Loucy (cell line): Measurements from ENCODE around the gene ADAMTS15.

Experiments
- H2AFZ ChIP-seq: fragments of 200-600 bp; sonication (generic); 2 replicates; pipeline ENCODE4 v1.6.0; 2016; ENCODE audit warnings: antibody characterized with exemption, mild to moderate bottlenecking, low read length, moderate library complexity
- H3F3A ChIP-seq: fragments of 200-600 bp; 2 replicates; pipeline ENCODE4 v1.6.0; 2016; ENCODE audit warnings: antibody characterized with exemption, low read depth, mild to moderate bottlenecking
- H3K27me3 ChIP-seq: fragments of 200-600 bp; sonication (generic); 2 replicates; pipeline ENCODE4 v1.6.1; 2014; ENCODE audit warnings: low read length, mild to moderate bottlenecking; ENCODE audit not compliant: insufficient read depth, poor library complexity, severe bottlenecking
- H3K36me3 ChIP-seq: fragments of 200-600 bp; sonication (generic); 2 replicates; pipeline ENCODE4 v1.6.1; 2016; ENCODE audit warnings: low read length; ENCODE audit not compliant: insufficient read depth
- H3K4me1 ChIP-seq: fragments of 200-600 bp; sonication (generic); 2 replicates; pipeline ENCODE4 v1.5.1; 2014; ENCODE audit warnings: low read length, mild to moderate bottlenecking; ENCODE audit not compliant: insufficient read depth, poor library complexity, severe bottlenecking
- H3K4me2 ChIP-seq: fragments of 200-600 bp; sonication (generic); 2 replicates; pipeline ENCODE4 v1.6.0; 2014; ENCODE audit warnings: antibody characterized with exemption, low read length, low read depth, mild to moderate bottlenecking; ENCODE audit not compliant: poor library complexity, severe bottlenecking
- H3K4me3 ChIP-seq: fragments of 200-600 bp; sonication (generic); 2 replicates; pipeline ENCODE4 v1.5.1; 2014; ENCODE audit warnings: low read length, mild to moderate bottlenecking, mixed read lengths; ENCODE audit not compliant: poor library complexity, severe bottlenecking
- H3K79me2 ChIP-seq: fragments of 200-600 bp; sonication (generic); 2 replicates; pipeline ENCODE4 v1.6.1; 2014; ENCODE audit warnings: low read length; ENCODE audit not compliant: insufficient read depth
- H3K9ac ChIP-seq: fragments of 200-600 bp; sonication (generic); 2 replicates; pipeline ENCODE4 v1.6.0; 2014; ENCODE audit warnings: mild to moderate bottlenecking, low read depth, low read length, moderate library complexity; ENCODE audit not compliant: poor library complexity, severe bottlenecking
- H3K9me2 ChIP-seq: fragments of 200-600 bp; sonication (generic); replicated peaks from 2 replicates; pipeline ENCODE4 v1.6.1; 2016; ENCODE audit warnings: low read depth, low read length, mixed read lengths
- H3K9me3 ChIP-seq: fragments of 200-600 bp; sonication (generic); 2 replicates; pipeline ENCODE4 v1.6.1; 2014; ENCODE audit warnings: mild to moderate bottlenecking, antibody characterized with exemption, low read length, low read depth; ENCODE audit not compliant: insufficient read depth
- H4K20me1 ChIP-seq: fragments of 200-600 bp; sonication (generic); 2 replicates; pipeline ENCODE4 v1.6.0; 2014; ENCODE audit warnings: antibody characterized with exemption, low read length, mild to moderate bottlenecking; ENCODE audit not compliant: insufficient read depth, poor library complexity, severe bottlenecking
- CTCF ChIP-seq: fragments of 200-600 bp; sonication (generic); conservative IDR thresholded peaks from 2 replicates; pipeline ENCODE4 v1.5.1; 2014; ENCODE audit warnings: mild to moderate bottlenecking, antibody characterized with exemption, low read length
- EZH2phosphoT487 ChIP-seq: fragments of 200-600 bp; IDR thresholded peaks from 2 replicates; pipeline ENCODE4 v1.6.1; 2018; ENCODE audit warnings: antibody characterized with exemption, mild to moderate bottlenecking, moderate library complexity, borderline replicate concordance

The ADAMTS15 gene

GRCh38 chr11:130459521-130459920 lies 11.1 kb downstream of the ADAMTS15 start:
- no peaks in the 10 kb centered on the region for H3K4me1 ChIP-seq
- no peaks in the 10 kb centered on the region for H3K36me3 ChIP-seq
- TF ChIP-seq CTCF = no peak
- TF ChIP-seq EZH2phosphoT487 = no peak
- H3K9me2 ChIP-seq = no peaks in the 10 kb centered on the region
- no peaks in the 10 kb centered on the region for H3K9me3 ChIP-seq
- no peak overlapping the region for H3K9ac ChIP-seq
- no peak overlapping the region for H2AFZ ChIP-seq
- H4K20me1 ChIP-seq = no peaks in the 10 kb centered on the region
- H3K4me2 ChIP-seq = no peak overlapping the region
- no peaks in the 10 kb centered on the region for H3F3A ChIP-seq
- H3K27me3 ChIP-seq = no peaks in the 10 kb centered on the region
- no peaks in the 10 kb centered on the region for H3K79me2 ChIP-seq
- no peak overlapping the region for H3K4me3 ChIP-seq

- no peak for TF ChIP-seq EZH2phosphoT487
- no peak for TF ChIP-seq CTCF
- no peak overlapping the region for H3K4me2 ChIP-seq
- no peaks in the 10 kb centered on the region for H4K20me1 ChIP-seq
- H3K79me2 ChIP-seq = no peaks in the 10 kb centered on the region
- no peak overlapping the region for H3K4me3 ChIP-seq
- H2AFZ ChIP-seq = no peak overlapping the region
- H3K9me2 ChIP-seq = no peaks in the 10 kb centered on the region
- H3F3A ChIP-seq = no peaks in the 10 kb centered on the region
- no peaks in the 10 kb centered on the region for H3K36me3 ChIP-seq
- no peak overlapping the region for H3K9ac ChIP-seq
- no peaks in the 10 kb centered on the region for H3K4me1 ChIP-seq
- no peaks in the 10 kb centered on the region for H3K27me3 ChIP-seq
- no peaks in the 10 kb centered on the region for H3K9me3 ChIP-seq
Observed at GRCh38 chr11:130462101-130462885, 13.8 kb downstream of the ADAMTS15 start.

- Histone ChIP-seq H4K20me1 (no peaks in the 10 kb centered on the region), H3K4me3 (no peak overlapping the region), H3K9me2 (no peaks in the 10 kb centered on the region), H3K9me3 (no peaks in the 10 kb centered on the region), H3K27me3 (no peaks in the 10 kb centered on the region), H3K79me2 (no peaks in the 10 kb centered on the region), H3K36me3 (no peaks in the 10 kb centered on the region), H3F3A (no peaks in the 10 kb centered on the region), H3K4me1 (no peaks in the 10 kb centered on the region), H3K4me2 (no peak overlapping the region), H3K9ac (no peak overlapping the region), H2AFZ (no peak overlapping the region)
- TF ChIP-seq EZH2phosphoT487 (no peak), CTCF (no peak)
Observed at GRCh38 chr11:130462931-130463330, 14.5 kb downstream of the ADAMTS15 start.
